ENCODE measurements around the gene FAM184A. TPM values are rescaled to one million over a fixed set of nuclear protein-coding genes. Genes with fewer than 3 reads are reported as not detected.
A peak's percentile ranks its signal among the peaks of the same experiment; 100 is the strongest.

FAM184A gene
- total and polyA plus RNA-seq, 2 donors from 2014 or later, result 3.4 to 9.0 TPM

DNA sequence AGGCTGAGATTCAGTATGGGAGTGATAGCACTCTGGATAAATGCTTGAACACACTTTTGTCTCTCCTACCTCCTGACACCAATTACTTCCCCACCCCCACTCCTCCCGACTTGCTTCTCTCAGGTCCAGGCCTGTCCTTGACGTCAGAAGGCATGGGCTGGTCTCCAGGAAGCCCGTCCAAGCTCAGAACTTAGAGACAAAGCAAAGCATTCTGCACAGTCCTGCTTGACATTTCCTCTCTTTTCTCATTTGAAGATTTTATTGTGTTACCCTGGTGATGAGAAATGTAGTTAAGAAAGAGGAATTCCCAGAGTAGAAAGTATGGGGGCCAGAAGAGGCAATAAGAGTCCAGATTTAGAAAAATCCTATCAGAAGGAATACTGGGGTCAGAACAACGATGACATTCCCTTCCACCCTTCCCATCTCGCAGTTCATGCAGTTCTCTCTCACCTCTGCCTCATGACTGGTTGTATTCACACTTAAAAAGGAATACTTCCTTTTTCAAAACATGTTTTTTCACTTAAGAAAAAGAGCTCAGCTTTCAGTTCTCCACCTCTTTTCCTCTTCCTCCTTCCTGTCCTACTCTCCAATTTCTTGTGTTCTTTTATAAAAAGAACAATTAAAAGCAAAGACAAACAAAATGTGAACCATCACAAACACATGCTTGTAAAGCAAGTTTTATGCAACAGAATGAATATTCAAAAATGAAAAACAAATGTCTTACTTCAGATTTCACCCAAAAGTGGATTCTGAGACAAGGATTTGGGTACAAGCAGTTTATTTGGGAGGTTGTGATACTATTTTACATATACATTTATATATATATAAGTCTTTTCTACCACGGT, 18.5 kb upstream of the FAM184A start:
- Histone ChIP-seq H3K27me3 (ENCODE audit: control insufficient read depth, insufficient read depth, low read length) (no peaks in the 10 kb centered on the region), H3K27ac (ENCODE audit: low read depth in 2 of 2, low read length in 2 of 2) (peak overlapping the region in 1 of 2 donors; percentile 19), H3K9ac (ENCODE audit: low read length in 3 of 3) (no peak overlapping the region), H3K4me3 (ENCODE audit: low read length in 3 of 3) (no peak overlapping the region), H3K36me3 (ENCODE audit: control insufficient read depth in 2 of 3, insufficient read depth in 3 of 3, low read length in 3 of 3) (no peaks in the 10 kb centered on the region), H3K9me3 (ENCODE audit: control insufficient read depth in 2 of 3, insufficient read depth in 1 of 3, low read length in 3 of 3) (no peaks in the 10 kb centered on the region), H3K4me1 (ENCODE audit: control insufficient read depth in 2 of 3, insufficient read depth in 2 of 3, low read depth in 1 of 3, low read length in 3 of 3) (no peaks in the 10 kb centered on the region)
- intact Hi-C loops (cut with DNase I), result no loop called here
- FAIRE-seq, result no peak
- TF ChIP-seq, protein P1, sequence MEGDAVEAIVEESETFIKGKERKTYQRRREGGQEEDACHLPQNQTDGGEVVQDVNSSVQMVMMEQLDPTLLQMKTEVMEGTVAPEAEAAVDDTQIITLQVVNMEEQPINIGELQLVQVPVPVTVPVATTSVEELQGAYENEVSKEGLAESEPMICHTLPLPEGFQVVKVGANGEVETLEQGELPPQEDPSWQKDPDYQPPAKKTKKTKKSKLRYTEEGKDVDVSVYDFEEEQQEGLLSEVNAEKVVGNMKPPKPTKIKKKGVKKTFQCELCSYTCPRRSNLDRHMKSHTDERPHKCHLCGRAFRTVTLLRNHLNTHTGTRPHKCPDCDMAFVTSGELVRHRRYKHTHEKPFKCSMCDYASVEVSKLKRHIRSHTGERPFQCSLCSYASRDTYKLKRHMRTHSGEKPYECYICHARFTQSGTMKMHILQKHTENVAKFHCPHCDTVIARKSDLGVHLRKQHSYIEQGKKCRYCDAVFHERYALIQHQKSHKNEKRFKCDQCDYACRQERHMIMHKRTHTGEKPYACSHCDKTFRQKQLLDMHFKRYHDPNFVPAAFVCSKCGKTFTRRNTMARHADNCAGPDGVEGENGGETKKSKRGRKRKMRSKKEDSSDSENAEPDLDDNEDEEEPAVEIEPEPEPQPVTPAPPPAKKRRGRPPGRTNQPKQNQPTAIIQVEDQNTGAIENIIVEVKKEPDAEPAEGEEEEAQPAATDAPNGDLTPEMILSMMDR (IDR thresholded peaks at IDR 0.05; ENCODE audit: borderline replicate concordance, extremely low read depth, insufficient read depth), result no peak
- DNase-seq, result peak in 1 of 5 donors; percentile 45

DNA sequence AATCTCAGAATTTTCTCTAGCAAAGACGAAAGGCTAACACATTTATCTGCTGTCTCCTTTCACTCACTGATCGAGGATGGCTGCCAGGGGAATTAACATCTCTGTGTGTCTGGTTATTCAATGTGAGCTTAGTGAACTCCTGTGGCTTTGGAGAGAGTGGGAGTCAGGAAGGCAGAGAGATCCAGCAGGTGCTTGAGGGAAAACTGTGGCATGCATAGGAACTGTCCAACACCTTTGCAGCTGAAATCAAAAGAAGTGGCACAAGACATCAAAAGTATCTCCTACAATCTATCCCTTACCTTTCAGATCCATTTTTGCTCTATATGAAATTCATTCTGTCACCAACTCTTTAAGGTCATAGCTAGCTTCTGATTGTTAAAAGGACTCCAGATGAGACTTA, 11.8 kb upstream of the FAM184A start:
- DNase-seq (peak in 2 of 5 donors; percentile 33 to 45), FAIRE-seq (no peak)
- Histone ChIP-seq H3K9me3 (ENCODE audit: control insufficient read depth in 2 of 3, insufficient read depth in 1 of 3, low read length in 3 of 3) (no peaks in the 10 kb centered on the region), H3K4me1 (ENCODE audit: control insufficient read depth in 2 of 3, insufficient read depth in 2 of 3, low read depth in 1 of 3, low read length in 3 of 3) (no peaks in the 10 kb centered on the region), H3K4me3 (ENCODE audit: low read length in 3 of 3) (no peak overlapping the region), H3K27ac (ENCODE audit: low read depth in 2 of 2, low read length in 2 of 2) (no peak overlapping the region), H3K36me3 (ENCODE audit: control insufficient read depth in 2 of 3, insufficient read depth in 3 of 3, low read length in 3 of 3) (no peaks in the 10 kb centered on the region), H3K27me3 (ENCODE audit: control insufficient read depth, insufficient read depth, low read length) (no peaks in the 10 kb centered on the region), H3K9ac (ENCODE audit: low read length in 3 of 3) (no peak overlapping the region)
- TF ChIP-seq, protein P1 (IDR thresholded peaks at IDR 0.05; ENCODE audit: borderline replicate concordance, extremely low read depth, insufficient read depth), result no peak
- intact Hi-C loops (cut with DNase I), result no loop called here

DNA sequence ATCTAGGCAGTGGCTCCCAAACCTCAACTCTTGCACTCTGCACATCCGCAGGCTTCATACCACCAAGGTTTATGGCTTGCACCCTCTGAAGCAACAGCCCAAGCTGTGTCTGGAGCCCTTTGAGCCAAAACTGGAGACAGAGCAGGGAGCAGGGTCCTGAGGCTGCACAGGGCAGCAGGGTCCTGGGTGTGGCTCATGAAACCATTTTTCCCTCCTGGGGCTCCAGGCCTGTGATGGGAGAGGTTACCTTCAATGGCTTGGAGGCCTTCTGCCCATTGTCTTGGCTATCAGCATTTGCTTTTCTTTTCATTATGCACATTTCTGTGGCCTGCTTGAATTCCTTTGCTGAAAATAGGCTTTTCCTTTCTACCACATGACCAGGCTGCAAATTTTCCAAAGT, 6.3 kb upstream of the FAM184A start:
- no peak for DNase-seq
- TF ChIP-seq, protein P1 (IDR thresholded peaks at IDR 0.05; ENCODE audit: borderline replicate concordance, extremely low read depth, insufficient read depth), result no peak

More for the DNA sequence above, 6.3 kb upstream of the FAM184A start:
- Histone ChIP-seq H3K9me3 (ENCODE audit: control insufficient read depth in 2 of 3, insufficient read depth in 1 of 3, low read length in 3 of 3) (peaks cover 0 to 5% (median 0%) of the 10 kb centered on the region in 3 donors), H3K36me3 (ENCODE audit: control insufficient read depth in 2 of 3, insufficient read depth in 3 of 3, low read length in 3 of 3) (no peaks in the 10 kb centered on the region), H3K27ac (ENCODE audit: low read depth in 2 of 2, low read length in 2 of 2) (no peak overlapping the region), H3K4me3 (ENCODE audit: low read length in 3 of 3) (no peak overlapping the region), H3K27me3 (ENCODE audit: control insufficient read depth, insufficient read depth, low read length) (no peaks in the 10 kb centered on the region), H3K9ac (ENCODE audit: low read length in 3 of 3) (no peak overlapping the region), H3K4me1 (ENCODE audit: control insufficient read depth in 2 of 3, insufficient read depth in 2 of 3, low read depth in 1 of 3, low read length in 3 of 3) (no peaks in the 10 kb centered on the region)
- no peak for FAIRE-seq
- intact Hi-C loops (cut with DNase I), result no loop called here

Data from kidney (tissue), 14 donors.